PC-3 (cell line): Measurements from ENCODE around the gene CDH11. TPM values are rescaled to one million over a fixed set of nuclear protein-coding genes. Genes with fewer than 3 reads are reported as not detected.

ENCODE experiments used
- ATAC-seq: fragments of 200-7000 bp; cut with Tn5 transposase; 2 replicates; pipeline ENCODE4 v1.9.1; 2020; ENCODE audit warnings: mild to moderate bottlenecking, moderate library complexity
- BruUV-seq: library from RNA; stranded (reverse); fragments of 400-500 nt; replicated peaks from 2 replicates; lab custom pipeline; 2021; lab: Mats Ljungman, UMichigan
- CTCF ChIA-PET: fragments of 300-600 bp; sonication (Branson Sonifier 250); formaldehyde crosslinking; loops from one replicate; lab custom pipeline; 2022; ENCODE audit warnings: antibody characterized with exemption; lab: Charles Lee
- POLR2A ChIA-PET: fragments of 300-600 bp; sonication (Branson Sonifier 250); formaldehyde crosslinking; loops from one replicate; lab custom pipeline; 2022; ENCODE audit warnings: antibody characterized with exemption; ENCODE audit not compliant: unreplicated experiment; lab: Charles Lee
- DNase-seq: peaks from one replicate; pipeline ENCODE4 v3.0.0-alpha.2; 2015
- H2AFZ ChIP-seq: fragments of 300-600 bp; sonication (generic); 2 replicates; pipeline ENCODE4 v1.6.0; 2016; ENCODE audit warnings: antibody characterized with exemption, low read length
- H3F3A ChIP-seq: fragments of 300-600 bp; sonication (generic); one replicate; pipeline ENCODE4 v1.6.0; 2017; ENCODE audit warnings: antibody characterized with exemption, low read length, control low read depth, mild to moderate bottlenecking; ENCODE audit not compliant: unreplicated experiment
- H3K27ac ChIP-seq: fragments of 300-600 bp; sonication (generic); 2 replicates; pipeline ENCODE4 v1.5.1; 2016; ENCODE audit warnings: mild to moderate bottlenecking, low read length
- H3K27me3 ChIP-seq: fragments of 300-600 bp; sonication (generic); 2 replicates; pipeline ENCODE4 v1.6.1; 2016; ENCODE audit warnings: low read length, mixed read lengths
- H3K36me3 ChIP-seq: fragments of 300-600 bp; sonication (generic); 2 replicates; pipeline ENCODE4 v1.6.1; 2016; ENCODE audit warnings: low read depth, mixed run types, low read length, mixed read lengths
- H3K4me1 ChIP-seq: fragments of 300-600 bp; sonication (generic); 2 replicates; pipeline ENCODE4 v1.5.1; 2016; ENCODE audit warnings: low read length; ENCODE audit not compliant: insufficient read depth
- H3K4me2 ChIP-seq: fragments of 300-600 bp; sonication (generic); 2 replicates; pipeline ENCODE4 v1.6.0; 2016; ENCODE audit warnings: low read length
- H3K4me3 ChIP-seq: fragments of 300-600 bp; sonication (generic); 2 replicates; pipeline ENCODE4 v1.5.1; 2016; ENCODE audit warnings: mild to moderate bottlenecking, low read length, mixed read lengths
- H3K79me2 ChIP-seq: fragments of 300-600 bp; sonication (generic); 2 replicates; pipeline ENCODE4 v1.6.1; 2017; ENCODE audit warnings: low read length, mixed read lengths
- H3K9ac ChIP-seq: fragments of 300-600 bp; sonication (generic); 2 replicates; pipeline ENCODE4 v1.6.0; 2016; ENCODE audit warnings: mild to moderate bottlenecking, low read length
- H3K9me2 ChIP-seq: fragments of 300-600 bp; sonication (generic); replicated peaks from 2 replicates; pipeline ENCODE4 v1.6.1; 2016; ENCODE audit warnings: mixed run types, low read length, mixed read lengths
- H3K9me3 ChIP-seq: fragments of 300-600 bp; sonication (generic); 2 replicates; pipeline ENCODE4 v1.6.1; 2016; ENCODE audit warnings: low read length, mixed read lengths
- H4K20me1 ChIP-seq: fragments of 300-600 bp; sonication (generic); 2 replicates; pipeline ENCODE4 v1.6.1; 2016; ENCODE audit warnings: low read length, mixed read lengths
- CTCF ChIP-seq: fragments of 300-600 bp; sonication (generic); conservative IDR thresholded peaks from 2 replicates; pipeline ENCODE4 v1.5.1; 2017; ENCODE audit warnings: antibody characterized with exemption, low read depth, mild to moderate bottlenecking, low read length
- EZH2 ChIP-seq: fragments of 300-600 bp; sonication (generic); IDR thresholded peaks from one replicate; pipeline ENCODE4 v1.6.1; 2017; ENCODE audit warnings: antibody characterized with exemption, mild to moderate bottlenecking, low read length; ENCODE audit not compliant: unreplicated experiment
- EZH2phosphoT487 ChIP-seq: fragments of 300-600 bp; sonication (generic); IDR thresholded peaks from 2 replicates; pipeline ENCODE4 v1.6.1; 2018; ENCODE audit warnings: mild to moderate bottlenecking, antibody characterized with exemption, low read length, borderline replicate concordance
- intact Hi-C: fragments of 100-400 bp; cut with micrococcal nuclease; formaldehyde crosslinking; loops from 2 replicates; pipeline ENCODE4 v1.9.0; 2023
- total RNA-seq: library from RNA; depleted of rRNA; stranded (reverse); fragments of >200 nt; gene quantifications from 2 replicates; pipeline ENCODE4 v1.2.3, GENCODE V29; 2014

Gene CDH11
- total RNA-seq, 1 experiment from 2014 or later, result 172 TPM

GRCh38 chr16:64900517-64900916, 221.3 kb downstream of the CDH11 start:
- ChIA-PET POLR2A (no interaction called here), CTCF (no interaction called here)
- H3K9ac ChIP-seq, result no peak overlapping the region
- no TSS peak for BruUV-seq
- H3K9me2 ChIP-seq, result no peaks in the 10 kb centered on the region
- no peaks in the 10 kb centered on the region for H3K9me3 ChIP-seq
- no peaks in the 10 kb centered on the region for H3F3A ChIP-seq
- intact Hi-C loops, result no loop called here
- no peaks in the 10 kb centered on the region for H4K20me1 ChIP-seq
- DNase-seq (no peak), ATAC-seq (no peak)
- no peaks in the 10 kb centered on the region for H3K36me3 ChIP-seq
- H3K4me3 ChIP-seq, result no peak overlapping the region
- H3K4me2 ChIP-seq, result no peak overlapping the region
- H3K27ac ChIP-seq, result no peak overlapping the region
- no peaks in the 10 kb centered on the region for H3K4me1 ChIP-seq
- no peaks in the 10 kb centered on the region for H3K79me2 ChIP-seq
- TF ChIP-seq CTCF (no peak), EZH2phosphoT487 (no peak), EZH2 (no peak)
- no peak overlapping the region for H2AFZ ChIP-seq
- peaks cover 39% of the 10 kb centered on the region for H3K27me3 ChIP-seq

DNA sequence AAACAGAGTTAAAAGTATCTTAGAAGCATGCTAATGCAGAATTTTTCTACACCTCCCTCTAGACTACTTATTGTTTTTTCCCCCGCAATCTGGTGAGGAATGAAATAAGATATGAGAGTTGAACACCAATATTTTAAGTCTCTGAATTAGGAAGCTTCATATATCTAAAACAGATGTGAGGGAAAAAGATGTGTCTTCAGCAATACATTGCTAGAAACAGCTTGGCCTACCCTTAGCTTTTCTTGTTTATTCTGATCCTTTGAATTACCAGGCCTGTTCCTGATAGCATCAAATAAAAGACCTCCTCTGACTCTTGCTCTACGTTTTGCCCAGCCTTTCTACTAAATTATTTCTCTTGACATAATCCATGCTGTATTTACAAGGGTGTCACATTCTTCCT, 221.8 kb downstream of the CDH11 start:
- H3K79me2 ChIP-seq, result no peaks in the 10 kb centered on the region
- no peak overlapping the region for H3K4me2 ChIP-seq
- no peak overlapping the region for H3K9ac ChIP-seq
- no peaks in the 10 kb centered on the region for H3K9me3 ChIP-seq
- BruUV-seq, result no TSS peak
- DNase-seq, result no peak
- TF ChIP-seq EZH2, result no peak
- no peak overlapping the region for H2AFZ ChIP-seq
- H3K4me1 ChIP-seq, result no peaks in the 10 kb centered on the region
- no peak overlapping the region for H3K4me3 ChIP-seq
- H3K9me2 ChIP-seq, result no peaks in the 10 kb centered on the region
- H3K36me3 ChIP-seq, result no peaks in the 10 kb centered on the region
- ATAC-seq, result no peak
- ChIA-PET CTCF (no interaction called here), POLR2A (no interaction called here)
- intact Hi-C loops, result no loop called here
- no peak overlapping the region for H3K27ac ChIP-seq
- no peaks in the 10 kb centered on the region for H3F3A ChIP-seq
- H4K20me1 ChIP-seq, result no peaks in the 10 kb centered on the region
- H3K27me3 ChIP-seq, result peaks cover 39% of the 10 kb centered on the region

GRCh38 chr16:64898159-64898558, 223.7 kb downstream of the CDH11 start:
- no peak for ATAC-seq
- CTCF ChIA-PET, result no interaction called here
- Histone ChIP-seq H3K9ac (no peak overlapping the region), H3K27me3 (peaks cover 39% of the 10 kb centered on the region), H3K36me3 (no peaks in the 10 kb centered on the region), H4K20me1 (no peaks in the 10 kb centered on the region), H3K4me2 (no peak overlapping the region), H3K9me3 (no peaks in the 10 kb centered on the region), H3K79me2 (no peaks in the 10 kb centered on the region), H3F3A (no peaks in the 10 kb centered on the region), H3K27ac (no peak overlapping the region), H3K4me3 (no peak overlapping the region), H3K4me1 (peaks cover 7% of the 10 kb centered on the region), H3K9me2 (no peaks in the 10 kb centered on the region), H2AFZ (no peak overlapping the region)
- POLR2A ChIA-PET, result no interaction called here
- no peak for DNase-seq
- no TSS peak for BruUV-seq
- TF ChIP-seq EZH2 (no peak), EZH2phosphoT487 (no peak), CTCF (no peak)
- intact Hi-C loops, result no loop called here
